NCI-H510A (cell line): ENCODE data around the gene HIGD2A.
"Not testable (repeated sequence)": the region's sequence is repeated elsewhere in the genome, so short reads cannot be mapped to it uniquely, and the experiment has no call there.

Source experiments
- DNase-seq: peaks from one replicate; lab custom pipeline; 2025; lab: John Stamatoyannopoulos, UW

Gene HIGD2A

DNA sequence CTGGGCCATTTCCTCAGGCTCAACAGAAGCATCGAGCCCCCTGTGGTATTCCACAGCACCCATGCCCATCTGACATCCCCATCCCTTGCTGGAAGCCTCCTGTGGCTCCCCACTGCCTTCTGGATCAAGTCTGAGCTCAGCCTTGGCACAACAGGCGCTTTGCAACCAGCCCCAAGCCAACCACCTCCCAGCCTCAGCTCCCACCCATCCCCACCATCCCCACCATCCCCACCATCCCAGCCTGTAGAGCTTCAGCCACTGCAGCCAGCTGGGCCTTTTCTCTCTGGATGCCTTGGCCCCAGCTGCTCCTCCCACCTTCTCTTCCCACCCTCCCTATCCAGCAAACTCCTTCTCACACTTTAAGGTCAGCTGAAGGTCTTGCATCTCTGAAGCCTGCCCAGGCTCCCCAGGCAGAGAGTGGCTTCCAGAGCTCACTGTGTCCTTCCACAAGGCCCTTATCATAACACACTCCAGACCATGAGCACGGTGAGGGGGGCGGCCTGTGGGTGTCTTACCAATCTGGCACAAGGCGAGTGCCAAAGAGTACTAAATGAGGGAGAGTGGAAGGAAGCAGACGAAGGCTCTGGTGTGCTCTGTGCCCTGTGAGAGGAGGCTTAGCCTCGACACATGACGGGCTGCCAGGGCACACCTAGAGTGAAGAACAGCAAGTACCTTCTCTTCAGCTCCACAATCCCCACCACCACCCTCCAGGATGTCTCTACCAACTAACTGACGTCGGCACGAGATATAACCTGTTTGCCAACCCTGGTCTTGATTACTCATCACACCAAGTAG is 6.5 kb downstream of the HIGD2A start:
- no peak for DNase-seq

DNA sequence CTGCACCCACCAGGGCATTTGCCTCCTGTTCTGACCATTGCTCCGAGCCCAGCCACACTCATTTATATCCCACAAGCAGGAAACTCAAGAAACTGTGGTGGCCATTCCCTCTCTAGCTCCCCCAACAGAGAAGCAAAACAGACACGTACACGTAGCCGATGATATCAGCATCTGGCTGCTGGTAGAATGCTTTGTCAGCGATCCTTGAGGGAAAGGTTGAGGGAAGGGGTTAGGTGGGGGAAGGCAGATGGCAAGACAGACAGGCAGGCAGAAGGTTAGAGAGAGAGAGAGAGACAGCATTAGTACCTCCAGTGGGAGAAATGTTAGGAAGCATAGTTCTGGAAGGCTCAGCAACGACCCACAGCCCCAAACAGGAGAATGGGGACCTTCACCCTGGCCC is 7.8 kb downstream of the HIGD2A start:
- DNase-seq: no peak

DNA sequence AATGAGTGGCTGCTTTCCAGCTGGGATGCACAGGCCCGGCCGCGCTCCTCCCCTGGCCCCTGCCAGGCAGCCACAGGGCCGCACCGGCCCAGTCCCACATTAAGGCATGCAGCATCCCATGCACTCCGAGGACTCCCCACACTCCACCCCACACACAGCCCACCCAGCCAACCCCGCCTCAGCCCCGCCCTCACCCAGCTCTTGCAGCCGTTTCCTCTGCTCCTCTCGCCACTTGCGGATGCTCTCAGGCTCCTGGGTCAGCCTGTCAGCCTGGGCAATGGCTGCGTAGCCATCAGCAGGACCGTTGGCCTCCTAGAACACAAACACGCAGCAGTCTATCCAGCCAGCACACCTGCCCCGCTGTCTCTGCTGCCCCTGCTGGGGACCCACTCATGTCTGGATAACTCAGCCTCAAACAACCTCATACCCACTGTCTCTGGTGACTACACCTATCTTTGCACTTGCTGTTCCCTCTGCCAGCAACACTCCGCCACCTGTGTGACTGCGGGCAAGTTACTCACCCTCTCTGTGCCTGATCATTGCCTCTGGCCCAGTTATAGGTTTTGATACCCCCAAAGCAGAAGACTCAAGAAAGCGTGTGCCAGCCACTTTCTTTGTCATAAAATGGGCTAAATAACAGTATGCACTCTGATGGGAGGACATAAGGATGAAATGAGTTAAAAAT is 9.3 kb downstream of the HIGD2A start:
- DNase-seq: no peak

DNA sequence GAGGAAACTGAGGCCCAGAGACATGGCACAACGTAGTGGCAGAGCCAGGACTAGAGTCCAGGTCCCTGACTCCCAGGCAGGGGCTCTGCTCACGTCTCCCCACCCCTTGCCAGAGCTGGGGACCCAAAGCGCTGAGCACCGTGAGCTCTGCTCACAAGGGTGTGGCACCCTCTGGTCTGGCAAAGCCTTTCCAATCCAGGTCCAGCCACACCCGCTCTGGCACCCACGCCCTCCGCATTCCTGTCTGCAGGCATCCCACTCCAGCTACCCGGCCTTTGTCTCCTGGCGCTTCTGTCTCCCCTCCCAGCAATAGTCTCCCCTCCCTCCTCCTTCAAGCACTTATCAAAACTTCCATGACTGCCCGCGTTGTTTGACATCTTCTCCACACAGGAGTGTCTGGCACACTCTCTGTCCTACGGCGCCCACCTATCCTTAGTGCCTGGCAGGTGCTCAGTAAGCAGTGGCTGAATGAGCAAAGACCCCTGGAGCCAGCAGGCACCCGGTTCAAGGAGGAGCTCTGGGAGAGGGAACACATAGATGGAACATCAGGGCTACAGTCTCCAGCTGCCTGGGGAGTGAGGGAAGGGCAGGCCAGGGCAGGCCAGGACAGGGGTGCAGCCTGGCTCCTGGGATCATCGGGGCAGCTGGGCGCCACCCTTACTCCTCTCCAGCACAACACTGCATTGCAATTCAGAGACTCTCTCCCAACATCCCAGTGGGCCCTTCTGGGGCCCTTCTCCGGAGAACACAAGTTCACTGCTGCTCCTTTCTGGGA is 12.0 kb downstream of the HIGD2A start:
- no peak for DNase-seq

DNA sequence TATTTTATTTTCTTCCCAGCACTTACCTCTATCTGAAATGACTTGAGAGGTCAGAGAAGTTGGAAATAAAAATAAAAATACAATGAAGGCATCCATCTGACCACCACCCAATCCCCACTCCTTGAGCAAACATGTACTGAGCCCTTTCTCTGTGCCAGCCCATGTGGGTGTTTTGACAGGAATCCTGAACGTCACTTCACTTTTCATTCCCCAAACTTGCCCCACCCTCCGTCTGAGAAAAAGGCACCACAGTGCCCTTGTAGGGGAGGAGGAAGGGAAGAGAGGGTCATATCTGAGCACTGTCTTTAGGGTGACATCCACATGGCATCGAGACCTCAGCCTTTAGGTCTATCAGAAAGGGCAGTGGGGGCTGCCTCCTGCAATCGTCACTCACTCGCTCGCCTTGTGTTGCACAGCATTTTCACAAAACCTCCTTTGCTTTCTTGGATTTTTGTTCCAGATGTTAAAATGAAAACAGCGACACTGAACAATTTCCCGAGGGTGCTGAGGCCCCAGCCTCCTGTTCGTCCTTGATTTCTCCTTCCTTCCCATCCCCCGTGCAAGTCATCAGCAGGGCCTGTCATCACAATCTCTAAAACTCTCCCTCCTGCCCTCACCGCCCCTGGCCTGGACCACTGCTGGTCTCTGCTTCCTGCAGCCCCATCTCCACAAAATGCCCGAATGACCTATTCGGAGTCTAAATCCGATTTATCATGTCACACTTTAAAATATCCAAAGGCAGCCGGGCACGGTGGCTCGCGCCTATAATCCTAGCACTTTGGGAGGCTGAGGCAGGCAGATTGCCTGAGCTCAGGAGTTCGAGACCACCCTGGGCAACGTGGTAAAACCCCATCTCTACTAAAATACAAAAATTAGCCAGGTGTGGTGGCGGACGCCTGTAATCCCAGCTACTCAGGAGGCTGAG is 13.0 kb downstream of the HIGD2A start:
- no peak for DNase-seq

DNA sequence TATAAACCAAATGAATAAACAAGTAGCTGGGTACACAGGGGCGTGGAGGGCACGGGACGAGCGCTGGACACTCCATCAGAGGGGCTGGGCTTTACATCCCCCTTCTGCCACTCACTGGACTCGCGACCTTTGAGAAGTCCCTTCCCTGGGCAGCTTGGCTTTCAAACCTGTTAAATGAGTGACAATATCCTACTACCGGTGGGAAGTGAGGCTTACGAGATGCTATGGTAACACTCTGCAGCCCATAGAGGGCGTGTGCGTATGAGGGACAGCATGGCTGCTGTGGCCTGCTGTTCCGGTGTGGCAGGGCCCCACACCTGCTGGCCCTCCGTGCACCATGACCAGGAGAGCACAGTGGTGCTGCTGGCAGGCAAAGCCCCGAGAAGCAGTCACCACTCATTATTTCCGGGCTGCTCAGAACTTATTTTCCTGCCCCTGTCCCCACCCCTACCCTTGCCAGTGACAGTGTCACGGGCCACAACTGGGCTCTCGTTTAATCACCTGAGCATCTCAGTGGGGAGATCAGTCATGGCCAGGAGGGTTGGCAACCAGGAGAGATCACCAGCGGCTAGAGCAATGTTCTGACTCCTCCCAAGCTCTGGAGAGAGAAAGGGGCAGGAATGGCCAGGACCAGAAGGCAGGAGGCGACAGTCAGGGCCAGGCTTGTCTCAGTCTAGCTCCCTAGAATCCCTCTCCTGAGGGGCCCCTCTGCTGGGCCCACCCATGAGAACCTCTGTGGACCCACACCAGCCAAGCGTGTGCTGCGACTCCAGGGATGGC is 17.3 kb downstream of the HIGD2A start:
- DNase-seq: no peak

DNA sequence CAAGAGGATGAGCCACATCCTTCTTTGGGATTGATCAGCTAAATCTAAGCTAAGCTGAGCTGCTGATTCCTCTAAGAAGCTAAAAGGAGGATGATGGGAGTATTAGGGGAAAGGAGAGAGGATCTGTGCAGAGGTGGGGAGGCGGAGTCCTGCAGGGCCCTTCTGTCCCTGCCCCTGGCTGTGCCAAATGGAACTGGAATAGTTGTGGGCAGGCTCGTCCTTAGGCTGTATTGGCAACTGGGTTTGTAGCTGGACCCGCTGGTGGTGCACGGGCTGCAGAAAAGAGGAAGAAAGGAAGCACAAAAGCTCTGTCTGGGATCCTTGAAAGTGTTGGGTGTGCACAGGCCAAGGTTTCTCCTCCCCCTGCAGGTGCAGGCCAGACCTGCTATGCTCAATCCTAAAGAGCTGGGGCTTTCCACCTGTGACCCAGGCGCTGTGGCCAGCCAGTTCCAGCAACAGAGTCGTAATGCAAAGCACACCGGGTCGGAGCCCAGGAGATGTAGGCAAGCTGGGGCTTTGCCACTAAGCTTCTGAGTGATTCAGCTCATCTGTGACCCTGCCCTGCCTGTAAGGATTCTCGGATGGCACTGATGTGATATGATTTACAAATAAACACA is 18.0 kb downstream of the HIGD2A start:
- no peak for DNase-seq

DNA sequence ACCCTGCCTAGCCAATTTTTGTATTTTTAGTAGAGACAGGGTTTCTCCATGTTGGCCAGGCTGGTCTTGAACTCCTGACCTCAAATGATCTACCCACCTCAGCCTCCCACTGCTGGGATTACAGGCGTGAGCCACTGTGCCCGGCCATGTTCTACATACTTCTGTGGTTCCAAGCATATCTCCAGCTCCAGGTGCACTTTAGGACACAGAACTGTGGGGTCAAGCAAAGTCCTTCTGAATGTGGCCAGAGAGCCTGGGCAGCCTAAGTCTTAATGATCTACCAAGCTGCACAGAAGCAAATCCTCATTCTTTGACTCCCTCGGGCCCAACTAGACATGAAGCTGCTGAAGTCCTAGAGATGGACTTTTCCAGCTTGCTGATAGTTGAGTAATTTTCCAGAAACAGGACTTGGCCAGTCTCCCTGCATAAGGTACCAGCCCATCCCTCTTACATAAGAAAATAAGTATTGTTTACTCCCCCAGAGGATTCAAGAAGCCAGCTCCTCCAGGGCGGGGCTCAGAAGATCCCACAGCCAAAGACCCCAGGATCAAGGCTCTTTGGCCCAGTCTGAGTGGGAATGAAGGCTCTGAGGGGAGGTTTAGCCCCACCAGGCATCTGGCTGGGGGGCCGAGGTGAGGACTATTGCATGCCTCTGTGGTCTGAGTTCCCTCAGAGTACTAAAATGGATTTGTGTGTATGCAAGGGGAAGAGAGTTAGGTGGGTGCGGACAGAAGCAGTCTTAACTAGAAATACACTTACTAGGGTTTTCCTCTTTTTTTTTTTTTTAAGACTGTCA is 19.1 kb downstream of the HIGD2A start:
- no peak for DNase-seq

DNA sequence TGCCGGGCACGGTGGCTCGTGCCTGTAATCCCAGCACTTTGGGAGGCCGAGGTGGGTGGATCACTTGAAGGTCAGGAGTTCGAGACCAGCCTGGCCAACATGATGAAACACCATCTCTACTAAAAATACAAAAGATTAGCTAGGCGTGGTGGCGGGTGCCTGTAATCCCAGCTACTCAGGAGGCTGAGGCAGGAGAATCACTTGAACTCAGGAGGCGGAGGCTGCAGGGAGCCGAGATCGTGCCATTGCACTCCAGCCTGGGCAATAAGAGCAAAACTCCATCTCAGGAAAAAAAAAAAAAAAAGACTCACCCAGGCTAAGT is 19.7 kb downstream of the HIGD2A start:
- not testable (repeated sequence) for DNase-seq

DNA sequence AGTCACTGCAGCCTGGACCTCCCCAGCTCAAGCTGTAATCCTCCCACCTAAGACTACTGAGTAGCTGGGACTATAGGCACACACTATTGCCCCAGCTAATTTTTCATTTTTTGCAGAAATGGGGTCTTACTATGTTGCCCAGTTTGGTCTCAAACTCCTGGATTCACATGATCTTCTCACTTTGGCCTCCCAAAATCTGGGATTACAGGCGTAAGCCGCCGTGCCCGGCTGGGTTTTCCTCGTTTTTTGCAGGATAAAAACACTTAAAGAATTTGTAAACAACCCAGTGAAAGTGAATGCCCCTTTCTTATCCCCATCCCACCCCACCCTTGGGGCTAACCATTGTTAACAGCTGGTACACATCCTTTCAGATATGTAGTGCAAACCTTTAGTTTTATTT is 20.0 kb downstream of the HIGD2A start:
- no peak for DNase-seq

DNA sequence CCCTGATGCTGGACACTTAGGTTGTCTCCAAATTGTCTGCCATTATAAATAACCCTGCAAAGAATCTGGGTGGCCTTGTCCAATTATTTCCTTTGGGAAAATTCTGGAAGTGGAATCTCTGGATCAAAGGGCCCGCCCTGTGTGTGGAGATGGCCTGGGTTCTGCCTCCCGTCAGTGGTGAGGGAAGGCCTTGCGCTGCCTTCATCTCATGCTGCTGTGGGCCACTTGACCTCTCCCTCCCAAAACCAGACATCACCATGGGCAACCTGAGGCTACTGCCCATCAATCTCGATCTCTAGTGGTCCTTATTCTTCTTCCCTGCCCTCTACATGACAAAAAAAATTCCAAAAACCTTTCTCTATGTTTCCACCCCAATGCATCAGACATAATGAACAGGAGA is 21.2 kb downstream of the HIGD2A start:
- DNase-seq: no peak

DNA sequence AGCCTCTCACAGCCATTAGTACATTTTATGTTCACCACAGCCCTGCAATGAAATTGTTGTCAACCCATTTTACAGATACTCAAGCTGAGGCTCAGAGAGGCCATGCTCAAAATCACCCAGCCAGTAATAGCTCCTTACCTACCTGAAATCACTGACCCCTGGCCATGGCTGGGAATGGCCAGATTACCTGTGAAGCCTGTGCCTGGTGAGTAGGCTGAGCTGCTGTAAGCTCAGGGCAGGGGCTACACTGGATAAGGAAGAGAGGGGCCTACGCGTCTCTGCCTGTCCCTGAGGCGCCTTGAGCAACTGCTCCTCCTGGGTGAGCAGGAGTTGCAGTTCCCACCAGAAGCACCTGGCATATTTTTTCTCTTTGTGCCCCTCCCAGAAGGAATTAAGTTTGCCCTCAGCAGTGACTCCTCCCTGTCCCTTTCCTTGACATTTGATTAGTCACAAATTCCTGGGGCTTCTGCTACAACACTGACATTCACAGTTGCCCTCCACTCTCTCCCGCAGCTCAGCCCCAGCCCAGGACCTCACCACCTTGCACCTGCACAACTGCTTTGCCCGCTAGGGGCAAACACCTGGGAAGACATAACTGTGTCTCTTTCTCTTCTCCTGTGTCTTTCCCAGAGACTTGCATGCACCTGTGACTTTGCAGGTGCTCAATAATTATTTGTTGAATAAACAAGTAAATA is 22.1 kb downstream of the HIGD2A start:
- no peak for DNase-seq

DNA sequence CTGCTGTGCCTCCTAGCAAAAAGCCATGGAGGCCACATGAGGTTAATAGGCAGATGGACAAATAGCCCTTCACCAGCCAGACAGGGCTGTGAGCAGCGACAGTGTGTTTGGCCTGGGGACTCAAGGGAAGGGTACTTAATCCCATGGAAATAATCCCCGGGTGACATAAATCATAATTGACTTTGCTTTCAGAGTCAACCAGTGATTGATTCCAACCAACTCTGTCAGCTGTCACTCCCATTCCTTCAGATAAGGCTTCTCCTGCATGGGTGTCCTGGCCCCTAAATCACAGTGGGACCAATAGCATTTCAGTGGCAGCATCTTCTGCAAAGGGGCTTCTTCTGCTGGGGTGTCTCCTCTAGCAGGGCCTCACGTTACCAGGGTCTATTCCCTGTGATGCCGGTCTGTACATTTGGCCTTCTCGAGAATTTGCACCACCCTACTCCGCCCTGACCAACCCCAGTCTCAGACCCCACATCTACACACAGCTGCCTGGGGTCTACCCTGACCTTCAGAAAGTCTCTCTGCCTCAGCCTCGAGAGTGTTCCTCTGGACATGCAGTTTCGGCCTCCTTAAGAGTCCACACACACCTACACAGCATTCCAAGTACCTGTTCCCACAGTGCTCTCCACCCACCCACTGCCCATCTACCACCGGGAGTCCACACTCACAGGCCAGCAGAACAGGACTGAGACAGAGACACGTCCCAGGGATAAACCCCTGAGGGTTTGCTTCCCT is 24.1 kb downstream of the HIGD2A start:
- no peak for DNase-seq

DNA sequence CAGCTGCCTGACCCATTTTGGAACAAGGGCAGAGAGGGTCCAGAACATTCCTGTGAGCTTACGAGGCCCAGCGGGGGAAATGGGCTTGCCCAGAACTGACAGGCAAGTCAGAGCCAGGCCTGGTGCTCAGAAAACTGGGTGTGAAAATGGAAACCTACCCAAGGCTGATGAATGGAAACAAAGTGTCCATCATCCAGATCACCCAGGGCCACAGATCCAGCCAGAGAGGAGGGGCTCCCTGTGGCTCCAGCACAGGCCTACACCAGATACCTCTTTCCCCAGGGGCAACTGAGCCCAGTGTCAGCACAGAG is 24.7 kb downstream of the HIGD2A start:
- DNase-seq: no peak

DNA sequence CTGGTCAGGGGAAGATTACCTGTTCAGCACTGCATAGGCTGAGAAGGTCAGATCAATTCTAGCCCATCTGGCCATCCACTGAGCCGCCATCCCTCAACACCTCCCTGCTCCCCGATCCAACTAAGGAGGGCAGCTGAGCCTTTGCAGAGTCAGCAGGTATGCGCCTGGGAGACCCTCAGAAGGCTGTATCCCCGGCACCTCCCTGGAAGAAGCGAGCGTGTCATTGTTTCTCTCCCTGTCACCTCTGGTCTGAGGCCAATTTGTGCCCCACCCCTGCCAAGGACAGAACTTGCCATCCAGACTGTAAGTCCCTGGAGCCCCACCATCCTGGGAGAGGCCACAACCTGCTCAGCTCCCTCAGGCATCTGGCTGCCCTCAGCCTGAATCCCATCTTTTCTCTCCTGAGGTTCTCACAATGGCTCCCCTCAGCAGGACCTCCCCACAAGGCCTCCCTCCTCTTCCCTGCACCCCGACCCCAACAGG is 25.2 kb downstream of the HIGD2A start:
- no peak for DNase-seq

DNA sequence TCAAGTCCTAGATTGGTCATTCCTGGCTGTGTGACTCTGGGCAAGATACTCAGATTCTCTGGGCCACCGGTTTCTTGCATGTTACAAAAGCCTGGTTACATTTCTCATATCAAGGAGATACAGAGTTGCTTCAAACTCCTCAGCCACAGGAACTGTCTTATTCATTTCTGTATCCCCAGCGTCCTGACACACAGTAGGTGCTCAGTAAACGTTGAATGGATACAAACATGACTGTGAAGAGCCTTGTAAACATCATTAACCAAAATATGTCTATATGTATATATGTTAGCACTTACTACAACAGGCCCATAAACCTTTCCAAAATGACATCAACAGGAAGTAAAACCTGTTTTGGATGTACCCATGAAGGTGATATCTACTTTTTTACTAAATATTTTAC is 26.2 kb downstream of the HIGD2A start:
- DNase-seq: no peak

DNA sequence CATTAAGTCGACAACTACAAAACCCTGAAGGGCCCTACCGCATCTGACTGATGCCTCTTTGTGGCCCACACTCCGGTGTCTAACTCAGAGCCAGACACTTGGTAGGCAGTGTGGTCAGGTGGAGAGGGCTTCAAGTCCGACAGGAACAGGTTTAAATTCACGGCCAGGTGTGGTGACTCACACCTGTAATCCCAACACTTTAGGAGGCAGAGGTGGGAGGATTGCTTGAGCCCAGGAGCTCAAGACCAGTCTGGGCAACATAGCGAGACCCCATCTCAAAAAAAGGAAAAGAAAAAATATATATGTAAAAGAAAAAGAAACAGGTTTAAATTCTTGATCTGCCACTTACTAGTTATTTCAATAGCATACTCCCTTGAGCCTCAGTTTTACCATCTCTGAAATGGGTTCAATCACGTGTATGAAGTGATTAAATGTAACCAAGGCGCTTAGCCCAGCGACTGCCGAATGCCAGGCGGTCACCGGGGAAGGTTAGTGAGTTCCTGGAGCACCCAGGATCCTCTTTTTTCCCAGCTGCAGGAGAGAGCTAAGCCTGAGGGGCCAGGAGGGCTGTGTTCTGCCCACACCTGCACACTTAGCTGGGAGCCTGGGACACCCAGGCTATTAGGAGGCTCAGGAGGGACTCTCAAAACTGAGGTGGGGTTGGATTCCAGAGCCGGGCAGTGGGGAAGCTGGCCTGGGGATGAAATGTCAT is 26.8 kb downstream of the HIGD2A start:
- no peak for DNase-seq
